Adrenal gland (tissue), 12 donors: ENCODE measurements around the gene HUS1B. TPM values are rescaled to one million over a fixed set of nuclear protein-coding genes. Genes with fewer than 3 reads are reported as not detected.

Experiments used
- DNase-seq, 7 donors: peaks; one replicate each; pipeline ENCODE4 v3.0.0-alpha.2; 2019 to 2020
- H3K27ac ChIP-seq, 5 donors: fragments of 200-600 bp; sonication (generic) in 4 of 5; 1 replicate in 3 of 5; 2 replicates in 2 of 5; pipeline versions ENCODE4 v1.5.1 to v1.8.0; 2016 to 2020; ENCODE audit warnings: mild to moderate bottlenecking in 1 of 5
- H3K27me3 ChIP-seq: fragments of 200-600 bp; 2 replicates; pipeline ENCODE4 v1.8.0; 2021
- H3K36me3 ChIP-seq, 2 donors: fragments of 200-600 bp; replicated peaks in 1 of 2; 1 replicate in 1 of 2; 2 replicates in 1 of 2; pipeline versions ENCODE4 v1.5.1 to v1.8.0; 2018 to 2022
- H3K4me1 ChIP-seq, 2 donors: fragments of 200-600 bp; replicated peaks in 1 of 2; 1 replicate in 1 of 2; 2 replicates in 1 of 2; pipeline versions ENCODE4 v1.5.1 to v1.8.0; 2018 to 2021
- H3K4me3 ChIP-seq, 4 donors: fragments of 200-600 bp; sonication (generic) in 3 of 4; one replicate each; pipeline ENCODE4 v1.5.1; 2016 to 2018
- H3K9me3 ChIP-seq, 3 donors: fragments of 200-600 bp; sonication (generic) in 1 of 3; replicated peaks in 1 of 3; 1 replicate in 2 of 3; 2 replicates in 1 of 3; pipeline versions ENCODE4 v1.5.1 to v1.8.0; 2016 to 2021
- POLR2A ChIP-seq, 2 donors: fragments of 450-650 bp; IDR thresholded peaks; one replicate each; pipeline ENCODE4 v1.6.1; 2017; ENCODE audit warnings: antibody characterized with exemption in 2 of 2, mild to moderate bottlenecking in 2 of 2, moderate library complexity in 1 of 2
- WGBS, 4 donors: extraction: QIAGEN DNeasy Blood & Tissue Kit in 2 of 4; methylation state at CpG; one replicate each; pipeline versions ENCODE4 v1.1.5 to v1.1.7; 2013 to 2017; 5-methylcytosine and 5-hydroxymethylcytosine counted together
- intact Hi-C, 2 donors: fragments of 100-400 bp; cut with DNase I; formaldehyde crosslinking; loops; one replicate each; pipeline versions ENCODE4 v1.14.1 to v1.15.0; 2022 to 2023
- polyA plus RNA-seq, 3 donors: library from polyadenylated mRNA; stranded (reverse); fragments of 200-250 nt in 2 of 3; fragments of 350-450 nt in 1 of 3; fragmentation: Illumina TruSeq in 1 of 3; extraction: RNeasy Lipid Tissue Mini Kit (QIAGEN cat#74804) in 1 of 3; gene quantifications; one replicate each; pipeline ENCODE4 v1.2.3, GENCODE V29; 2013 to 2014
- total RNA-seq, 9 donors: library from RNA; depleted of rRNA in 4 of 9; stranded (reverse); fragments of >200 nt in 4 of 9; fragments of 120-200 nt in 1 of 9; fragmentation: NEBNext Ultra II Directional in 1 of 9; extraction: Animal tissue kit (Norgen Biotek cat#: 25700) in 1 of 9; gene quantifications; one replicate each; pipeline versions ENCODE4 v1.1.0 to v1.2.4, GENCODE V29; 2013 to 2023
- TF ChIP-seq, protein P1 (sequence below), 6 experiments: fragments of 450-650 bp in 4 of 6; fragments of 200-600 bp in 2 of 6; sonication (generic) in 1 of 6; IDR thresholded peaks; 1 replicate in 5 of 6; 2 replicates in 1 of 6; pipeline versions ENCODE4 v1.5.1 to v1.8.0; 2016 to 2021; ENCODE audit warnings: antibody characterized with exemption in 6 of 6, mild to moderate bottlenecking in 2 of 6, moderate library complexity in 1 of 6
- donor health status: healthy with polysubstance abuse.
- donor health status: Bipolar disorder and iron deficiency.
- donor health status: DM: yes; HTN: yes; CAD: no.
- donor health status: DM: no; HTN: no; CAD: no.
- donor health status: DM: no; HTN: no; CAD: no.
- donor health status: DM: yes; HTN: yes; CAD: no.

The HUS1B gene
- total and polyA plus RNA-seq, 12 donors, result 0.27 to 2.4 (median 0.61) TPM; not detected in 5

DNA sequence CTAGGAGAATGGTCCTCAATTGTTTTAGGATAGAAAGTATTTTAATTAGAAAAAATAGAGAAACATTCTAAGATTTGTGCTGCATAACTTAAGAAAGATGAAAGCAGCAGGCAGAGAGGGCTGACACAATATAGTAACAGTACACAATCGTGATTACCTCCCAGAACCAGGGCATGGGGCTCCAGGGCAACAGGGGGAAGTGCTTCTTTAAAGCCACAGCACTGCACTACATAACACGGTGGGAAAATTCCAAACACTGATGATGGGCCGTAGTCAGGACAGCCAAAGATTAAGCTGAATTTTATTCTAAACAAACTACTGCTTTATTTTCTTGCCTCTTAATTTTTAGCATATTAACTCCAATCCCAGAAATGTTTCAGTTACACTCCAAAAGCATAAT lies 21.6 kb upstream of the HUS1B start:
- H3K9me3 ChIP-seq, result no peaks in the 10 kb centered on the region
- DNase-seq, result no peak
- peaks cover 0 to 27% of the 10 kb centered on the region in 2 donors for H3K4me1 ChIP-seq
- intact Hi-C loops, result no loop called here
- H3K4me3 ChIP-seq, result no peak overlapping the region
- no peaks in the 10 kb centered on the region for H3K27me3 ChIP-seq
- H3K36me3 ChIP-seq, result no peaks in the 10 kb centered on the region
- no peak for TF ChIP-seq POLR2A (IDR thresholded peaks at IDR 0.05)
- TF ChIP-seq, protein P1, sequence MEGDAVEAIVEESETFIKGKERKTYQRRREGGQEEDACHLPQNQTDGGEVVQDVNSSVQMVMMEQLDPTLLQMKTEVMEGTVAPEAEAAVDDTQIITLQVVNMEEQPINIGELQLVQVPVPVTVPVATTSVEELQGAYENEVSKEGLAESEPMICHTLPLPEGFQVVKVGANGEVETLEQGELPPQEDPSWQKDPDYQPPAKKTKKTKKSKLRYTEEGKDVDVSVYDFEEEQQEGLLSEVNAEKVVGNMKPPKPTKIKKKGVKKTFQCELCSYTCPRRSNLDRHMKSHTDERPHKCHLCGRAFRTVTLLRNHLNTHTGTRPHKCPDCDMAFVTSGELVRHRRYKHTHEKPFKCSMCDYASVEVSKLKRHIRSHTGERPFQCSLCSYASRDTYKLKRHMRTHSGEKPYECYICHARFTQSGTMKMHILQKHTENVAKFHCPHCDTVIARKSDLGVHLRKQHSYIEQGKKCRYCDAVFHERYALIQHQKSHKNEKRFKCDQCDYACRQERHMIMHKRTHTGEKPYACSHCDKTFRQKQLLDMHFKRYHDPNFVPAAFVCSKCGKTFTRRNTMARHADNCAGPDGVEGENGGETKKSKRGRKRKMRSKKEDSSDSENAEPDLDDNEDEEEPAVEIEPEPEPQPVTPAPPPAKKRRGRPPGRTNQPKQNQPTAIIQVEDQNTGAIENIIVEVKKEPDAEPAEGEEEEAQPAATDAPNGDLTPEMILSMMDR (IDR thresholded peaks at IDR 0.05), result no peak
- no peak overlapping the region for H3K27ac ChIP-seq
- WGBS, 4 donors, result 47 to 74% (median 66%) methylated on average over 3 of the region's 3 CpGs

DNA sequence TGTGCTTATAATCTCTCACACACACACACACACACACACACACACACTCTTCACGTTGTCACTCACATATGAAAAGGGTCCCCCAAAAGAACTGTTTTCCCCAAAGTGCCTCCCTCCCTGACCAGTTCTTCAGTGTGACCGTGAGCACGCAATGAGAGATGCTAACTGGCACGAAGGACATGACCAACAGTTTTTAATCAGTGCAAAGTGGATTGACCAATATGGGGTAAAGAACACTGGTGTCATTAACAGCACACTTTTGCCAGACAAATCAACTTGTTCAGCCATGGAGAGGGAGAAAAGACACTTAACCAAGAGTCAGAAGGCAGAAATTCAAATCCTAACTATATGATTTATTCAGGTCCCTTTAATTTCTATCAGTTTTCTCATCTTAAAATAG lies 21.0 kb upstream of the HUS1B start:
- Histone ChIP-seq H3K4me3 (no peak overlapping the region), H3K36me3 (no peaks in the 10 kb centered on the region), H3K27ac (no peak overlapping the region), H3K9me3 (no peaks in the 10 kb centered on the region), H3K4me1 (peaks cover 0 to 22% of the 10 kb centered on the region in 2 donors), H3K27me3 (no peaks in the 10 kb centered on the region)
- DNase-seq, result no peak
- 95 to 98% (median 97%) methylated on average over 4 of the region's 4 CpGs for WGBS, 4 donors
- intact Hi-C loops, result no loop called here
- TF ChIP-seq, protein P1 (IDR thresholded peaks at IDR 0.05), result no peak
- no peak for TF ChIP-seq POLR2A (IDR thresholded peaks at IDR 0.05)

DNA sequence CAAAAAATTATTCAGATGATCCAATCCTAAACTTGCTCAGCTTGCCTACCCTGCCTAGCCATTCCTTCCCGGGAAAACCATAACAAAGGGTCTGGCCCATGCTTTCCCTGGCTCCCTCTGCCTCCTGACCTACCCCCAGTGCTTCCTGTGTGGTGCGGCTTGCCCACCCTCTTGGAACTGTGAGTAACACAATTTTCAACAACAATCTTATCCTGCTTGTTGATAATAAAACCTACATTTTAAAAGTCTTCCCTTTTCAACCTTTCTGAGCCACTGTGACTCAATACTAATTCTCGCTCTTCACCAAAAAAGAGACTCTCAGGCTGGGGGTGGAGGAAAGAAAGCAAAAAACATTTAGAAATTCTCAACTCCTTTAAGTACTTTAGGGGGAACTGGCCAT lies 18.1 kb upstream of the HUS1B start:
- Histone ChIP-seq H3K27me3 (no peaks in the 10 kb centered on the region), H3K27ac (no peak overlapping the region), H3K4me1 (peaks cover 0 to 11% of the 10 kb centered on the region in 2 donors), H3K36me3 (no peaks in the 10 kb centered on the region), H3K4me3 (no peak overlapping the region), H3K9me3 (no peaks in the 10 kb centered on the region)
- no peak for DNase-seq
- TF ChIP-seq POLR2A (IDR thresholded peaks at IDR 0.05), result no peak
- TF ChIP-seq, protein P1 (IDR thresholded peaks at IDR 0.05), result no peak
- intact Hi-C loops, result no loop called here
- WGBS, 4 donors, result 71 to 89% (median 83%) methylated on average over 3 of the region's 3 CpGs

DNA sequence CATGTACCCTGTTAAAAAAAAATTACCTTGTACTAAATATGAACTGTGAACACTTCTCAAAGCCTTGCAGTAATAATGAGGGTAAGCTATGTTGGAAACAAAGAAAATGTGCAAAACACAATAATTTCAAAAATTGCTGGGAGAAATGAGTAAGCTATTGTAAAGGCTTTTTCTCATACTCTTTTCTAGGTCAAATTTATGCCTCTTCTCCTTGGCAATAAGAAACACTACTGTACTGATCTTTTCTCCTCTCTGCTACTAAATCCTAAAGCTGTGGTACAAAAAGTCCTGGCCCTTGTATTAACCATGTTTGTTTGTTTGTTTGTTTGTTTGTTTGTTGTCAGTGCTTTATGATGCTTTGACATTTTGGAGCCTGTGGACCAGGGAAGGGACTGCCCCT lies 17.5 kb upstream of the HUS1B start:
- Histone ChIP-seq H3K27ac (no peak overlapping the region), H3K4me3 (no peak overlapping the region), H3K27me3 (no peaks in the 10 kb centered on the region), H3K36me3 (no peaks in the 10 kb centered on the region), H3K4me1 (peaks cover 0 to 11% of the 10 kb centered on the region in 2 donors), H3K9me3 (no peaks in the 10 kb centered on the region)
- no peak for TF ChIP-seq POLR2A (IDR thresholded peaks at IDR 0.05)
- TF ChIP-seq, protein P1 (IDR thresholded peaks at IDR 0.05), result no peak
- DNase-seq, result no peak
- intact Hi-C loops, result no loop called here
